HEK293 (cell line): ENCODE measurements around the gene MEGF8.
A peak's percentile ranks its signal among the peaks of the same experiment; 100 is the strongest.

Experiments used
- CTCF ChIA-PET: fragments of 350-600 bp; formaldehyde crosslinking; extraction: SDS; loops from one replicate; lab custom pipeline; 2021; ENCODE audit warnings: antibody characterized with exemption; lab: Yijun Ruan, JAX
- POLR2A ChIA-PET: fragments of 300-600 bp; formaldehyde crosslinking; extraction: SDS; loops from one replicate; lab custom pipeline; 2020; ENCODE audit warnings: antibody characterized with exemption, inconsistent platforms; lab: Yijun Ruan, JAX
- H3K27ac ChIP-seq: fragments of 200-500 bp; sonication (Bioruptor generic); 2 replicates; pipeline ENCODE4 v1.5.1; 2014; ENCODE audit warnings: low read depth, low read length, control low read depth, inconsistent platforms; ENCODE audit errors: extremely low read depth
- H3K36me3 ChIP-seq, 2 experiments: fragments of 200-500 bp in 1 of 2; sonication (Bioruptor generic) in 1 of 2; 1 replicate in 1 of 2; 2 replicates in 1 of 2; pipeline ENCODE4 v1.5.1; 2014 to 2017; ENCODE audit warnings: inconsistent platforms in 2 of 2, low read length in 2 of 2; ENCODE audit not compliant: control insufficient read depth in 2 of 2, insufficient read depth in 1 of 2
- H3K4me1 ChIP-seq: fragments of 200-500 bp; sonication (Bioruptor generic); 2 replicates; pipeline ENCODE4 v1.5.1; 2014; ENCODE audit warnings: mild to moderate bottlenecking, low read length, inconsistent platforms; ENCODE audit not compliant: control insufficient read depth, insufficient read depth
- H3K4me3 ChIP-seq: 2 replicates; pipeline ENCODE4 v1.5.1; 2011; ENCODE audit warnings: low read depth, mild to moderate bottlenecking, control low read depth, low read length, moderate library complexity
- H3K9me3 ChIP-seq: fragments of 200-500 bp; sonication (Bioruptor generic); 2 replicates; pipeline ENCODE4 v1.5.1; 2014; ENCODE audit warnings: low read depth, low read length, inconsistent platforms; ENCODE audit not compliant: control insufficient read depth, insufficient read depth
- EGR2 ChIP-seq: fragments of 450-650 bp; formaldehyde crosslinking; IDR thresholded peaks from 2 replicates; pipeline ENCODE4 v1.5.1; 2016; ENCODE audit warnings: low read depth, missing biosample characterization, missing genetic modification characterization
- GLI2 ChIP-seq: fragments of 450-650 bp; formaldehyde crosslinking; IDR thresholded peaks from 2 replicates; pipeline ENCODE4; 2017; ENCODE audit warnings: missing biosample characterization, missing genetic modification characterization, low read depth, borderline replicate concordance
- RBAK ChIP-seq: fragments of 450-650 bp; formaldehyde crosslinking; IDR thresholded peaks from 2 replicates; pipeline ENCODE4 v1.5.1; 2016; ENCODE audit warnings: missing biosample characterization, missing genetic modification characterization
- REPIN1 ChIP-seq: fragments of 450-650 bp; formaldehyde crosslinking; IDR thresholded peaks from 2 replicates; pipeline ENCODE4 v1.5.1; 2017; ENCODE audit warnings: missing biosample characterization, missing genetic modification characterization, low read depth
- ZBTB1 ChIP-seq: fragments of 450-650 bp; formaldehyde crosslinking; IDR thresholded peaks from 2 replicates; pipeline ENCODE4 v1.5.1; 2016; ENCODE audit warnings: missing biosample characterization, missing genetic modification characterization
- ZBTB8A ChIP-seq: fragments of 450-650 bp; formaldehyde crosslinking; IDR thresholded peaks from 2 replicates; pipeline ENCODE4 v1.5.1; 2016; ENCODE audit warnings: missing biosample characterization, missing genetic modification characterization
- ZFHX2 ChIP-seq: fragments of 450-650 bp; formaldehyde crosslinking; conservative IDR thresholded peaks from 2 replicates; pipeline ENCODE4 v1.5.1; 2016; ENCODE audit warnings: missing biosample characterization, missing genetic modification characterization
- ZFP37 ChIP-seq: fragments of 450-650 bp; formaldehyde crosslinking; IDR thresholded peaks from 2 replicates; pipeline ENCODE4 v1.5.1; 2016; ENCODE audit warnings: missing biosample characterization, missing genetic modification characterization
- ZFP69B ChIP-seq: fragments of 450-650 bp; formaldehyde crosslinking; IDR thresholded peaks from 2 replicates; pipeline ENCODE4 v1.5.1; 2016; ENCODE audit warnings: missing biosample characterization, missing genetic modification characterization
- ZNF112 ChIP-seq: fragments of 450-650 bp; formaldehyde crosslinking; IDR thresholded peaks from 2 replicates; pipeline ENCODE4 v1.5.0; 2017; ENCODE audit warnings: missing biosample characterization, missing genetic modification characterization
- ZNF132 ChIP-seq: fragments of 450-650 bp; formaldehyde crosslinking; IDR thresholded peaks from 2 replicates; pipeline ENCODE4 v1.5.1; 2017; ENCODE audit warnings: missing biosample characterization, missing genetic modification characterization, borderline replicate concordance
- ZNF175 ChIP-seq: fragments of 450-650 bp; formaldehyde crosslinking; IDR thresholded peaks from 2 replicates; pipeline ENCODE4 v1.5.1; 2016; ENCODE audit warnings: missing biosample characterization, missing genetic modification characterization
- ZNF239 ChIP-seq: fragments of 450-650 bp; formaldehyde crosslinking; IDR thresholded peaks from 2 replicates; pipeline ENCODE4 v1.5.1; 2016; ENCODE audit warnings: missing biosample characterization, missing genetic modification characterization
- ZNF274 ChIP-seq, 2 experiments: fragments of 200-500 bp in 1 of 2; fragments of 450-650 bp in 1 of 2; sonication (Bioruptor generic) in 1 of 2; formaldehyde crosslinking in 1 of 2; IDR thresholded peaks; 2 replicates each; pipeline versions ENCODE4 v1.5.1 to v1.6.1; 2014 to 2016; ENCODE audit warnings: borderline replicate concordance in 1 of 2, inconsistent platforms in 1 of 2, low read length in 1 of 2, missing biosample characterization in 1 of 2, missing genetic modification characterization in 1 of 2
- ZNF292 ChIP-seq: fragments of 450-650 bp; formaldehyde crosslinking; IDR thresholded peaks from 2 replicates; pipeline ENCODE4 v1.5.1; 2016; ENCODE audit warnings: low read depth, missing biosample characterization, missing genetic modification characterization, borderline replicate concordance
- ZNF324 ChIP-seq: fragments of 450-650 bp; formaldehyde crosslinking; IDR thresholded peaks from 2 replicates; pipeline ENCODE4 v1.5.1; 2016; ENCODE audit warnings: missing biosample characterization, missing genetic modification characterization
- ZNF394 ChIP-seq: fragments of 450-650 bp; formaldehyde crosslinking; IDR thresholded peaks from 2 replicates; pipeline ENCODE4 v1.5.1; 2016; ENCODE audit warnings: missing biosample characterization, missing genetic modification characterization, mild to moderate bottlenecking, moderate library complexity, borderline replicate concordance
- ZNF404 ChIP-seq: fragments of 450-650 bp; formaldehyde crosslinking; IDR thresholded peaks from 2 replicates; pipeline ENCODE4 v1.5.1; 2017; ENCODE audit warnings: missing biosample characterization, missing genetic modification characterization
- ZNF416 ChIP-seq: fragments of 450-650 bp; formaldehyde crosslinking; IDR thresholded peaks from 2 replicates; pipeline ENCODE4 v1.5.1; 2016; ENCODE audit warnings: missing biosample characterization, missing genetic modification characterization
- ZNF600 ChIP-seq: fragments of 450-650 bp; formaldehyde crosslinking; IDR thresholded peaks from 2 replicates; pipeline ENCODE4 v1.5.1; 2016; ENCODE audit warnings: missing biosample characterization, missing genetic modification characterization
- TF ChIP-seq, protein P1 (sequence below): fragments of 450-650 bp; formaldehyde crosslinking; IDR thresholded peaks from 2 replicates; pipeline ENCODE4 v1.5.0; 2017; ENCODE audit warnings: missing biosample characterization, missing genetic modification characterization, borderline replicate concordance
- TF ChIP-seq, protein P2 (sequence below): fragments of 450-650 bp; formaldehyde crosslinking; IDR thresholded peaks from 2 replicates; pipeline ENCODE4 v1.5.1; 2016; ENCODE audit warnings: missing biosample characterization, missing genetic modification characterization, low read depth
- TF ChIP-seq, protein P3 (sequence below): fragments of 450-650 bp; formaldehyde crosslinking; IDR thresholded peaks from 2 replicates; pipeline ENCODE4 v1.5.1; 2016; ENCODE audit warnings: missing biosample characterization, missing genetic modification characterization
- TF ChIP-seq, protein P4 (sequence below): fragments of 450-650 bp; formaldehyde crosslinking; IDR thresholded peaks from 2 replicates; pipeline ENCODE4 v1.5.1; 2016; ENCODE audit warnings: missing biosample characterization, missing genetic modification characterization

MEGF8 gene

DNA sequence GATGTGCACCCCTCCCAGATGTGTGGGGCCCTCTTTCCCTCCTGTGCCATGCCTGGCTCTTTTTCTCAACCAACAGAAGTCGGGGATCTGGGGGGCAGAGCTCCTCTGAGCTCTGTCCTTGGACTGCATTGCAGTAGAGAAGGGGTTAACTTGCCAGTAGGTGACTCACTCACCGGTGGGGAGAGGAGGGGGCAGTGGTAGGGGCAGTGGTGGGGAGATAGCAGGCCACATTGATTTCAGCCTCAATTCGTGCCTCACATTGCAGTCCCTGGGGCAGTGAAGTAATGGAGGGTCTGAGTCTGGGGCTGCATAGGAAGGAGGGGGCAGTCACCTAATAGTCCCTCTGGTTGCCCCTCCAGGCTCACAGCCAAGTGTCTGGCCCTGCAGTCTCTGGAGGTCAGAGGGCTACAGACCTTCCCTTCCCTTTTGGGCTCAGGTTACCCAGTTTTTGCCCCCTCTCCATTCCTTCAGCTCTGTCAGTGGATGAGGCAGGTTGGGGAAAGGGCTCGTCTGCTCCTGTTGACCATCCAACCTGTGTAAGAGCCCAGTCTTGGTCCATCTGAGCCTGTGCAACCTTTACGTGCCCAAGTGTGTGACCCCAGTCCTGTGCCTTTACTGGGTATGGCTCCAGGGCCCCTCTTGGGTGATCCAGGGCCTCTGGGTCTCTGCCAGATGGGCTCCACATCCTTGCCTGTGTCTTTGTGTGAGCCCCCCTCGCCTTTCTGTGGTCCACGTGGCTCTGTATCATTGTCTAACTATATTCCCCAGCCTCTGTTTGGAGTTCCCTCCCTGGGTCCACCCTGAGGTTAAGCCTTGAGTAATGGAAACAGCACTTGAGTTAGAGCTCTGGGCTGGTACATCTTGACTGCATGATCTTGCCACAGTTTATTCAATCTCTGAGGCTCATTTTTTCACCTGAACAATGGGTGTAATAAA is 43.3 kb upstream of the MEGF8 start (continued):
- TF ChIP-seq ZNF175 (no peak), ZBTB8A (0 out of 2 replicates have a peak, but pooled peaks have one; percentile 50), ZNF292 (no peak), ZNF416 (no peak), ZFHX2 (peak; percentile 61), ZNF394 (tag by site-specific recombination) (no peak; the same call in 1 of the 2 replicates), ZNF324 (tag by site-specific recombination) (peak; percentile 74), ZNF274 (IDR thresholded peaks at IDR 0.05; ENCODE audit: low read length) (no peak), ZNF274 (tag by site-specific recombination; IDR thresholded peaks at IDR 0.05; ENCODE audit: borderline replicate concordance) (no peak), ZNF112 (no peak), ZNF239 (tag by site-specific recombination) (no peak), RBAK (tag by site-specific recombination) (no peak), ZNF600 (tag by site-specific recombination) (no peak), ZNF404 (tag by site-specific recombination) (no peak), ZNF132 (tag by site-specific recombination) (no peak), GLI2 (tag by site-specific recombination) (no peak), ZFP37 (tag by site-specific recombination) (no peak; the same call in 1 of the 2 replicates)
- TF ChIP-seq, protein P1, sequence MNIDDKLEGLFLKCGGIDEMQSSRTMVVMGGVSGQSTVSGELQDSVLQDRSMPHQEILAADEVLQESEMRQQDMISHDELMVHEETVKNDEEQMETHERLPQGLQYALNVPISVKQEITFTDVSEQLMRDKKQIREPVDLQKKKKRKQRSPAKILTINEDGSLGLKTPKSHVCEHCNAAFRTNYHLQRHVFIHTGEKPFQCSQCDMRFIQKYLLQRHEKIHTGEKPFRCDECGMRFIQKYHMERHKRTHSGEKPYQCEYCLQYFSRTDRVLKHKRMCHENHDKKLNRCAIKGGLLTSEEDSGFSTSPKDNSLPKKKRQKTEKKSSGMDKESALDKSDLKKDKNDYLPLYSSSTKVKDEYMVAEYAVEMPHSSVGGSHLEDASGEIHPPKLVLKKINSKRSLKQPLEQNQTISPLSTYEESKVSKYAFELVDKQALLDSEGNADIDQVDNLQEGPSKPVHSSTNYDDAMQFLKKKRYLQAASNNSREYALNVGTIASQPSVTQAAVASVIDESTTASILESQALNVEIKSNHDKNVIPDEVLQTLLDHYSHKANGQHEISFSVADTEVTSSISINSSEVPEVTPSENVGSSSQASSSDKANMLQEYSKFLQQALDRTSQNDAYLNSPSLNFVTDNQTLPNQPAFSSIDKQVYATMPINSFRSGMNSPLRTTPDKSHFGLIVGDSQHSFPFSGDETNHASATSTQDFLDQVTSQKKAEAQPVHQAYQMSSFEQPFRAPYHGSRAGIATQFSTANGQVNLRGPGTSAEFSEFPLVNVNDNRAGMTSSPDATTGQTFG (tag by site-specific recombination): no peak
- TF ChIP-seq, protein P2, sequence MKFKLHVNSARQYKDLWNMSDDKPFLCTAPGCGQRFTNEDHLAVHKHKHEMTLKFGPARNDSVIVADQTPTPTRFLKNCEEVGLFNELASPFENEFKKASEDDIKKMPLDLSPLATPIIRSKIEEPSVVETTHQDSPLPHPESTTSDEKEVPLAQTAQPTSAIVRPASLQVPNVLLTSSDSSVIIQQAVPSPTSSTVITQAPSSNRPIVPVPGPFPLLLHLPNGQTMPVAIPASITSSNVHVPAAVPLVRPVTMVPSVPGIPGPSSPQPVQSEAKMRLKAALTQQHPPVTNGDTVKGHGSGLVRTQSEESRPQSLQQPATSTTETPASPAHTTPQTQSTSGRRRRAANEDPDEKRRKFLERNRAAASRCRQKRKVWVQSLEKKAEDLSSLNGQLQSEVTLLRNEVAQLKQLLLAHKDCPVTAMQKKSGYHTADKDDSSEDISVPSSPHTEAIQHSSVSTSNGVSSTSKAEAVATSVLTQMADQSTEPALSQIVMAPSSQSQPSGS (tag by site-specific recombination): no peak

GRCh38 chr19:42282819-42283187 is 42.6 kb upstream of the MEGF8 start:
- ChIA-PET POLR2A (interaction anchor here (1.0 to 12.3 kb wide), 3 partner anchors 20 to 55 kb away, joined by 3 to 242 read pairs (median 6); partner anchors contain the start of genes GSK3A, PAFAH1B3 and PRR19), CTCF (interaction anchor here (0.6 to 7.5 kb wide), 6 partner anchors 12 to 81 kb away, joined by 3 to 276 read pairs (median 3); partner anchors contain the start of gene GSK3A)
- peaks cover 0 to 12% of the 10 kb centered on the region in 2 experiments; a peak in 1 of 3 replicates for H3K36me3 ChIP-seq
- peaks cover 52% of the 10 kb centered on the region for H3K4me1 ChIP-seq
- H3K4me3 ChIP-seq: no peak overlapping the region
- peak overlapping the region; percentile 89 for H3K27ac ChIP-seq
- no peaks in the 10 kb centered on the region for H3K9me3 ChIP-seq
- TF ChIP-seq, protein P3, sequence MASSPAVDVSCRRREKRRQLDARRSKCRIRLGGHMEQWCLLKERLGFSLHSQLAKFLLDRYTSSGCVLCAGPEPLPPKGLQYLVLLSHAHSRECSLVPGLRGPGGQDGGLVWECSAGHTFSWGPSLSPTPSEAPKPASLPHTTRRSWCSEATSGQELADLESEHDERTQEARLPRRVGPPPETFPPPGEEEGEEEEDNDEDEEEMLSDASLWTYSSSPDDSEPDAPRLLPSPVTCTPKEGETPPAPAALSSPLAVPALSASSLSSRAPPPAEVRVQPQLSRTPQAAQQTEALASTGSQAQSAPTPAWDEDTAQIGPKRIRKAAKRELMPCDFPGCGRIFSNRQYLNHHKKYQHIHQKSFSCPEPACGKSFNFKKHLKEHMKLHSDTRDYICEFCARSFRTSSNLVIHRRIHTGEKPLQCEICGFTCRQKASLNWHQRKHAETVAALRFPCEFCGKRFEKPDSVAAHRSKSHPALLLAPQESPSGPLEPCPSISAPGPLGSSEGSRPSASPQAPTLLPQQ (tag by site-specific recombination): peak; percentile 78; the same call in 1 of the 2 replicates
- TF ChIP-seq ZBTB1 (tag by site-specific recombination) (no peak), EGR2 (tag by site-specific recombination) (no peak), ZFP69B (peak; percentile 85), REPIN1 (tag by site-specific recombination) (0 out of 2 replicates have a peak, but pooled peaks have one; percentile 14)
- TF ChIP-seq, protein P4, sequence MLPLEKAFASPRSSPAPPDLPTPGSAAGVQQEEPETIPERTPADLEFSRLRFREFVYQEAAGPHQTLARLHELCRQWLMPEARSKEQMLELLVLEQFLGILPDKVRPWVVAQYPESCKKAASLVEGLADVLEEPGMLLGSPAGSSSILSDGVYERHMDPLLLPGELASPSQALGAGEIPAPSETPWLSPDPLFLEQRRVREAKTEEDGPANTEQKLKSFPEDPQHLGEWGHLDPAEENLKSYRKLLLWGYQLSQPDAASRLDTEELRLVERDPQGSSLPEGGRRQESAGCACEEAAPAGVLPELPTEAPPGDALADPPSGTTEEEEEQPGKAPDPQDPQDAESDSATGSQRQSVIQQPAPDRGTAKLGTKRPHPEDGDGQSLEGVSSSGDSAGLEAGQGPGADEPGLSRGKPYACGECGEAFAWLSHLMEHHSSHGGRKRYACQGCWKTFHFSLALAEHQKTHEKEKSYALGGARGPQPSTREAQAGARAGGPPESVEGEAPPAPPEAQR (tag by site-specific recombination): no peak
